Urinary bladder (tissue), 4 donors: ENCODE results near the gene MPRIP. TPM values are rescaled to one million over a fixed set of nuclear protein-coding genes. Genes with fewer than 3 reads are reported as not detected.
A peak's percentile ranks its signal among the peaks of the same experiment; 100 is the strongest.

ENCODE experiments used
- DNase-seq: peaks from one replicate; pipeline ENCODE4 v3.0.0-alpha.2; 2015; ENCODE audit errors: extremely low spot score
- H3K27ac ChIP-seq: one replicate; pipeline ENCODE4 v1.5.1; 2013; ENCODE audit warnings: low read depth, mild to moderate bottlenecking, moderate library complexity
- H3K36me3 ChIP-seq: one replicate; pipeline ENCODE4 v1.6.1; 2013; ENCODE audit warnings: mild to moderate bottlenecking, moderate library complexity; ENCODE audit not compliant: insufficient read depth
- H3K4me1 ChIP-seq: one replicate; pipeline ENCODE4 v1.6.1; 2013; ENCODE audit warnings: mild to moderate bottlenecking, moderate library complexity; ENCODE audit not compliant: insufficient read depth
- H3K4me3 ChIP-seq: one replicate; pipeline ENCODE4 v1.5.1; 2013; ENCODE audit warnings: low read depth, low read length
- whole genome bisulfite sequencing: extraction: QIAGEN DNeasy Blood & Tissue Kit; methylation state at CpG from one replicate; pipeline ENCODE4 v1.1.7; 2013; 5-methylcytosine and 5-hydroxymethylcytosine counted together
- polyA plus RNA-seq: library from polyadenylated mRNA; stranded (reverse); fragments of 200-250 nt; gene quantifications from one replicate; pipeline ENCODE4 v1.2.3, GENCODE V29; 2013
- total RNA-seq: library from RNA; depleted of rRNA; stranded (reverse); fragments of >200 nt; gene quantifications from one replicate; pipeline ENCODE4 v1.2.3, GENCODE V29; 2014
- donor health status: healthy with polysubstance abuse.
- donor health status: healthy.

Gene MPRIP
- total and polyA plus RNA-seq, 2 donors = 91.4 to 158 TPM

DNA sequence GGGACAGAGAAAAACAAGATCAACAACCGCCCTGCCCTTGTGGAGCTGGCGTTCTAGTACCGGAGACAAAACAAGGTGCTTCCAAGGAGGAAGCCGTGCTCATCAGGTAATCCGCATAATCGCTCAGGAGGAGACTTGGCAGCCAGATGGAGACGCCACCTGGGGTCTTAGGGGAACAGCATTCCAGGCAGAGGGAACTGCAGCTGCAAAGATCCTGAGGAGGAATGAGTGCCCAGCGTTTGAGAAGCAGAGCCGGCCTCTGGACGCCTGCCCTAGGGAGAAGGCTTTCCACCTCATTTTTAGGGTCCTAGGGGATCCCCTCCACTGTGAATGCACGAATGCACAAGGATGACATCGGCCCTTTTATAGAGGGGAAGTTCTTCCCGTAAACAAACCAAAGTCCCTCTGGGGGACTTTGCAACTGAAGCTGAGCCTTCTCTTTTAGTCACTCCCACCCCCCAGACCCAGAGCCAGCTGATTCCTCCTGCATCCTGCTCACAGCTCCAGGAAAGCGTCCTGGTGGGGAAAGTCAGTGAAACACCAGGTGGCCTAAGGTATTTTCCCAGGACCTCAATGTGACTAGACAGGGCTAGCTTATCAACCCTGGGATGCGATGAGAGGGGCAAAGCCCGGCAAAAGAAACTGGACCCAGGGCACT is 13.2 kb upstream of the MPRIP start:
- Histone ChIP-seq H3K4me3 (no peak overlapping the region), H3K27ac (no peak overlapping the region), H3K4me1 (peaks cover 2% of the 10 kb centered on the region), H3K36me3 (no peaks in the 10 kb centered on the region)
- WGBS = 74% methylated on average over 16 of the region's 16 CpGs
- DNase-seq = no peak

DNA sequence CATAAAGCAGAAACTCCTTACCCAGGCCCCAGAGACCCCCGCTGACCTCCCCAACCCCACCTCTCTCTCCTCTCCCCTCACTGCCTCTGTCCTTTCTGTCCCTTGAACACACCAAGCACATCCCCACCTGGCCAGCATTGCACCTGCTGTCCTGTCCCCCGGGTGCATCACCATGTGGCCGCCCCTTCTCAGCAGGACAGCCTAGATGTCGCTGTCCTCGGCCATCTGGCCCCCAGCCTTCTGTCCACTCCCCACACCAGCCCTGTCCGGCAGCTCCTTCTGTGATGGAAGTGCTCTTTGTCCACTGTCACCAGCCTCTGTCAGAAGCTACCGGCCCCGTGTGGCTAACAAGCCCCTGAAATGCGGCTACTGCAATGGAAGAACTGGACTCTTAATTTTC is 12.3 kb upstream of the MPRIP start:
- peaks cover 2% of the 10 kb centered on the region for H3K4me1 ChIP-seq
- no peak for DNase-seq
- 81% methylated on average over 9 of the region's 9 CpGs for WGBS
- no peaks in the 10 kb centered on the region for H3K36me3 ChIP-seq
- no peak overlapping the region for H3K27ac ChIP-seq
- H3K4me3 ChIP-seq = no peak overlapping the region

DNA sequence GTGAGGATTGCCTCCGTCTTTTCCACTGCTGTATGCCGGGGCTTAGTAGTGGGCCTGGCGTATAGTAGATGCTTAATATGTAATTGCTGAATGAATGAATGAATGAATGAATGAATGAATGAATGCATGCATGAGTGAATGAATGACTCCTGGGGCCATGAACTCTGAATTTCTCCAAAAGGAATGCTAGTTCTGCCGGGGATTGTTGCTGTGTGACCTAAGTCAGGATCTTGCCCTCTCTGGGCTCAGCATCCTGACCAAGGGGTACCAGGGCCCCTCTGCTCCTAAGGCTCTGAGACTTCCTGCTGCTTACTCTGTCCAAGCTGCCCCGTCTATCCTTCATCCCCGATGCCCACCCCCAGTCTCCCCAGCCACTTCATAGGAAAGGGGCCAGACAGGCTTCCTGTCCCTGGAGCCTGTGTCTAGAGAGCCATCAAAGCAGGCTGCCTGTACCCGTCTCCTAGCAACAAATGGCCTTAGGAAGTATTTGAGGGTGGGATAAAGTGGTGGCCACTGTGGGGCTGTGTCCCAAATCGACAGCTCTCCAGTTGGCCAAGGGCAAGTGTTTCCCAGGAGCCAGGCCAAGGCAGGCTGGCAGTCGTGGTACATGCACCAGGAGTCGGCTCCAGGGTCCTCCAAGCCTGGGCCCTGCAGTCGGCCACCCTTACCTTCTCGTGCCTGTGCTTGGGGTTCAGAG is 11.6 kb upstream of the MPRIP start:
- Histone ChIP-seq H3K4me3 (no peak overlapping the region), H3K4me1 (peaks cover 2% of the 10 kb centered on the region), H3K27ac (no peak overlapping the region), H3K36me3 (no peaks in the 10 kb centered on the region)
- 80% methylated on average over 12 of the region's 12 CpGs for WGBS
- DNase-seq = no peak

DNA sequence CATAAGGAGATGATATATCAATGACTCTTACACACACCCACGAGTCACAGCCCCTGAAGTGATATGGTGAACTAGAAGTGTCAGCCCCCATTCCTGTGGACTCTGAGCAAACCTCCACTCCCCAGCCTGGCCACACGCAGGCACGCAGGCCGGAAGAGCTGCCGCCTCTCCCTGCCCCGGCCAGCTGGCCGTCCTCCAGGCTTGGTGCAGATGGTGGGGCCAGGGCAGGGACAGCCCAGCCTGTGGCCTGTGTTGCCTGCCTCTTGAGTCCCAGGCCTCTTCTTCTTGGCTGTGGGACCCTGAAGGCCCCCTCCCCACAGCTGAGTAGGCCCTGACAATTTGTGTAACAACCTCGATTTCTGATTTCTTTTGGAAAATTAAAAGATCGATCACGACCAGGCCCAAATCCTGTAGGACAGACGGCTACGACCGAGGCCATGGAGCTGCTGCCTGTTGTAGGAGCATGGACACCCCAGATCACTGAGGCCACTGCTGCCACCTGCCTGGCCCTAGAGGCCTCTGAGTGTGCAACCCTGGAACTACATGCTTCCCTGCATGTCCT is 10.0 kb upstream of the MPRIP start:
- peaks cover 2% of the 10 kb centered on the region for H3K4me1 ChIP-seq
- DNase-seq = no peak
- peak overlapping the region; percentile 74 for H3K27ac ChIP-seq
- H3K36me3 ChIP-seq = no peaks in the 10 kb centered on the region
- WGBS = 36% methylated on average over 13 of the region's 13 CpGs
- no peak overlapping the region for H3K4me3 ChIP-seq

DNA sequence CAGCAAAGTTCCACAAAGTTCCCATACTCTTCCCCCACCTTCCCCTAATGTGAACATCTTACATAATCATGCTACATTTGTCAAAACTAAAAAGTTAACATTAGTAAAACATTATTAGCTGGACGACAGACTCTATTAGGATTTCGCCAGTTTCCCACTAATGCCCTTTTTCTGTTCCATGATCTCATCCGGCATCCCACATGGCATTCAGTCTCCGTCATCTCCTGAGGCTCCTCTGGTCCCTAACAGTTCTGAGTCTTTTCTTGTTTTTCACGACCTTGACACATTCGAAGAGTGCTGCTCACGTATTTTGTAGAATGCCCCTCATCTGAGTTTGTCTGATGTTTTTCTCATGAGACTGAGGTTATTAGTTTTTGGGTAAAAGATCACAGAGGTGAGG is 8.8 kb upstream of the MPRIP start:
- no peak for DNase-seq
- H3K36me3 ChIP-seq = no peaks in the 10 kb centered on the region
- 87% methylated on average over 7 of the region's 7 CpGs for WGBS
- peaks cover 2% of the 10 kb centered on the region for H3K4me1 ChIP-seq
- no peak overlapping the region for H3K27ac ChIP-seq
- no peak overlapping the region for H3K4me3 ChIP-seq

DNA sequence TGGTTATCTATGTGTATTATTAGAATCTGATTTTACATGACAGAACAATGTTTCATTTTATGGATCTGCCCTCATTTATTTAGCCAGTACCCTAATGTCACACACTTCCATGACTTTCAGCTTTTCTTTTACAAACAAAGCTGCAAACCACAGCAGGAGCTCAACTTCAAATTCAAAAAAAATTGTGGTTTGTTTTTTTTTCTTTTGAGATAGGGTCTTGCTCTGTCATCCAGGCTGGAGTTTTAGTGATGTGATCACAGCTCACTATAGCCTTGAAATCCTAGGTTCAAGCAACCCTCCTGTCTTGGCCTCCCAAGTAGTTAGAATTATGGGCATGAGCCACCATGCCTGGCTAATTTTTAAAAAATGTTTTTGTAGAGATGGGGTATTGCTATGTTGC is 8.2 kb upstream of the MPRIP start:
- Histone ChIP-seq H3K4me1 (peaks cover 2% of the 10 kb centered on the region), H3K4me3 (no peak overlapping the region), H3K27ac (no peak overlapping the region), H3K36me3 (no peaks in the 10 kb centered on the region)
- no peak for DNase-seq

DNA sequence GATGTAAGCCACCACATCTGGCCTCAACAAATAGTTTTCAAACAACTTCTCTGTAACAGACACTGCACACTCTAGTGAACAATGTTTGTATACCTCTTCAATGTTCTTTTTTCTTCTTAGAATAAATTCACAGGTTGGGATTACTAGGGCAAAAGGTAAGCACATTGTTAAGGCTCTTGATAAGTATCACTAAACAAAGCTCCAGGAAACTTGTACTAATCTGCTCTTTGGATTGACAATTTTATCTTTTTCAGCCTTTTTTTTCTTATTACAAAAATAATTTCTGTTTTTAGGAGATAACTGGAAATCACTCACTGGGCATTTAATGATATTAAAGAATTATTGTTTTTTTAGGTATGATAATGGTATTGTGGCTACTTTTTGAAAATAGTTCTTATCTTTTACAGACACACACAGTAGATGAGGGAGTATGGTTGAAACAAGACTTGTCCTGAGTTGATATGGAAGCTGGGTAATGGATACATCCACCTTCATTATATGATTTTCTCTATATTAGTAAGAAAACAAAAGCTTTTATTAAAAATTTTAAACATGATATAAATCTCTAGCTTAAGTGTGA is 7.7 kb upstream of the MPRIP start:
- peaks cover 2% of the 10 kb centered on the region for H3K4me1 ChIP-seq

DNA sequence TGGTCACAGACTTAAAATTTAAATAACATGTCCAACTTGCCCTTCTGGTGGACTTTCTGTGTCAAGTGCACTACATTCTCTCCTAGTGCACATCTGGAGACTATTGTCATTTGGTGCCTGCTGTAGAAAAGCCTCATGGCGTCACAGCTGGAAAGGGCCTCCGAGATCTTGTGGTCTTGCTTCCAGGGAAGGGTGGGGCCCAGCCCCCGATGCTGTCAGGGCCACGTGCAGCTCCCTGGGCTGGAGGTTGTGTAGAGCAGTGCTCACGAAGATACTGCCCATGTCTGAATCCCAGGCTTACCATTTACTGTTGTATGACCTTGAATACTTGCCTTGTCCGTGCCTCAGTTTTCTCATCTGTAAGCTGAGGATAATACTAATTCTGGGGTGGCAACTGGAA is 6.8 kb upstream of the MPRIP start:
- no peak overlapping the region for H3K4me3 ChIP-seq
- WGBS = 65% methylated on average over 6 of the region's 6 CpGs
- H3K27ac ChIP-seq = no peak overlapping the region
- no peak for DNase-seq
- no peaks in the 10 kb centered on the region for H3K36me3 ChIP-seq
- peaks cover 2% of the 10 kb centered on the region for H3K4me1 ChIP-seq

More for the DNA sequence above, 7.7 kb upstream of the MPRIP start:
- H3K36me3 ChIP-seq = no peaks in the 10 kb centered on the region
- DNase-seq = no peak
- H3K27ac ChIP-seq = no peak overlapping the region
- H3K4me3 ChIP-seq = no peak overlapping the region

DNA sequence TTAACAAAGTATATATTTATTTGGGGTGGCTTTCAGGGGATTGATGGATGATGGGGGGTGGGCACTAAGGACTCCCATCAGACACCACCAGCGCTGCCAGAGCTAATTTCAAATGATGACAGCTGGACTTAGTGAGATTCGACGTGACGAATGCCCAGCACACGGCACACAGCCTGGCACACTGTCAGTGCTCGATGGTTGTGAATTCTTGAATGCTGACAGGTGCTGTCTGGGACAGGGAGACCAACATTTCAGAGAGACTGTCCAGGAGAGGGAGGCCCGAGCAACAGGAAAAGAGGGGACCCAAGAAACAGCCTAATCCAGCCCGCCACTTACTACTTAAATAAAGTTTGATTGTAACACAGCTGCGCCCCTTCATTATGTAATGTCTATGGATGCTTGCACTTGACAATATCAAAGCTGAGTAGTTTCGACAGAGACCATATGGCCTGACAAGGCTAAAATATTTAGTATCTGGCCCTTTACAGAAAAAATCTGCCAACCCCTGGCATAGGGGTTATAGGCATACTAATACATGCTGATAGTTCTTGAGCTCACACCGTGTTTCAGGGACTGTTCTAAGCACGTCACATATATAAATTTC is 6.2 kb upstream of the MPRIP start:
- no peak for DNase-seq
- Histone ChIP-seq H3K27ac (no peak overlapping the region), H3K4me3 (no peak overlapping the region), H3K4me1 (peaks cover 2% of the 10 kb centered on the region), H3K36me3 (no peaks in the 10 kb centered on the region)
- WGBS = 83% methylated on average over 12 of the region's 12 CpGs

DNA sequence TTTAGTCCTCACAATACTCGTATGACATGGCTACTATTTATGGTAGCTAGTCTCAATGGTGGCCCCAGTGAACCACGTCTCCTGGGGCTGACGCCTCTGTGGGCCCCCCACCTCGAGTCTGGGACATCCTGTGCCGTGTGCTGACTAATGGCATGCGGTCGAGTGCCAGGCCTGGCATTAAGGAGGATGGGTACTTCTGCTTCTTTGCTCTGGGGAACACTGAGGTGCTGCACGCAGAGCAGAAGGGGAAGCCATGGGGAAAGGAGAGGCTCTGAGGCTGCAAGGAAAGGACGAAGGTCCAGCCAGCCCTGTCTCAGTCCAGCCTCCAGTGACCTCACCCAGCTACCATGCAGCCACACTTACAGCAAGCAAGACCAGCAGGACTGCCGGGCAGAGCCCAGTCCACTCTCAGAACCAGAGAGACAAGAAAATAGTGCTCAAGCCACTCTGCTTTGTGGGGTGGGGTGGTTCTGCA is 5.7 kb upstream of the MPRIP start:
- DNase-seq = no peak
- Histone ChIP-seq H3K4me3 (no peak overlapping the region), H3K4me1 (peaks cover 2% of the 10 kb centered on the region), H3K36me3 (no peaks in the 10 kb centered on the region), H3K27ac (no peak overlapping the region)
- 68% methylated on average over 10 of the region's 10 CpGs for WGBS

DNA sequence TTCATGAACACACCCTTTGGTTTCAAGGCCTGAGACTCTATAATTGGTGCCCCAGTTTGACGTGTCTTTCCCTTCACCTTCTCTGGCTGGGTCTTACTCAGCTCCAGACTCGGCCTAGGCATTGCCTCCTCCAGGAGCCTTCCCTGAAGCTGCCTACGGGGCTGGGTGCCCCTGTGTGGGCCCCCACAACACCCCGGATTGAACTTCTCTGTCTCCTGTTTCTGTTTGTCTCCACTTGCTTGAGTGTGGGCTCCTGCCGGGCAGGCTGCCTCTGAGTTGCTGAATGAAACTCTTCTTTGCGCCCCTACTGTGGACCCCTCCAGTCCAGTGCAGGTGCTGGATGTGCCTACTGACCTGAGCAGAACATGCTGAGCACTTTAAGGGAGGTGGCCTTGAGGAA is 2.3 kb upstream of the MPRIP start:
- no peak for DNase-seq
- WGBS = 86% methylated on average over 6 of the region's 6 CpGs
- Histone ChIP-seq H3K4me1 (no peaks in the 10 kb centered on the region), H3K36me3 (no peaks in the 10 kb centered on the region), H3K4me3 (no peak overlapping the region), H3K27ac (no peak overlapping the region)

DNA sequence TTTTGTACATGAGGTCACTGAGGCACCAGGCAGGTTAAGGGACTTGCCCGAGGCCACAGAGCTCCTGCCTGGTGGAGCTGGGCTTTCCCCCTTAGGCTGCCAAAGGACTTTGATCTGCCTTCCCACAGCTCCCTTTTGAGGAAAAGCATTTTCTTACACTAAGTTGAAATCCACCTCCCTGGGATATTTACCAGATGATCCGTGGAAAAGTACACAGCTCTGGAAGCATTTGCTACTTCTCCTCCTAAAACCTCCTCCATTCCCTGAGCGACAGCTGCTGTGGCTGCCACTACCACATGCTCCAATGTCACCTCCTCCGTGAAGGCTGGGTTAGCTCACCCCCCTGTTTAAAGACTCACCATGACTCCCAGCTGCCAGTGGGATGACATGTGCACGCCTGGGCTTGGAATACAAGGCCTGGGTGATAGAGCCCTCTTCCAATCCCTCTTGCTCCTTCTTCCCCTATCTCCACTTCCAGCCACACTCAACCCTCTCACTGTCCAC is 1.2 kb upstream of the MPRIP start:
- DNase-seq = no peak
- Histone ChIP-seq H3K4me1 (peaks cover 3% of the 10 kb centered on the region), H3K36me3 (no peaks in the 10 kb centered on the region), H3K4me3 (no peak overlapping the region), H3K27ac (no peak overlapping the region)
- 47% methylated on average over 5 of the region's 5 CpGs for WGBS

DNA sequence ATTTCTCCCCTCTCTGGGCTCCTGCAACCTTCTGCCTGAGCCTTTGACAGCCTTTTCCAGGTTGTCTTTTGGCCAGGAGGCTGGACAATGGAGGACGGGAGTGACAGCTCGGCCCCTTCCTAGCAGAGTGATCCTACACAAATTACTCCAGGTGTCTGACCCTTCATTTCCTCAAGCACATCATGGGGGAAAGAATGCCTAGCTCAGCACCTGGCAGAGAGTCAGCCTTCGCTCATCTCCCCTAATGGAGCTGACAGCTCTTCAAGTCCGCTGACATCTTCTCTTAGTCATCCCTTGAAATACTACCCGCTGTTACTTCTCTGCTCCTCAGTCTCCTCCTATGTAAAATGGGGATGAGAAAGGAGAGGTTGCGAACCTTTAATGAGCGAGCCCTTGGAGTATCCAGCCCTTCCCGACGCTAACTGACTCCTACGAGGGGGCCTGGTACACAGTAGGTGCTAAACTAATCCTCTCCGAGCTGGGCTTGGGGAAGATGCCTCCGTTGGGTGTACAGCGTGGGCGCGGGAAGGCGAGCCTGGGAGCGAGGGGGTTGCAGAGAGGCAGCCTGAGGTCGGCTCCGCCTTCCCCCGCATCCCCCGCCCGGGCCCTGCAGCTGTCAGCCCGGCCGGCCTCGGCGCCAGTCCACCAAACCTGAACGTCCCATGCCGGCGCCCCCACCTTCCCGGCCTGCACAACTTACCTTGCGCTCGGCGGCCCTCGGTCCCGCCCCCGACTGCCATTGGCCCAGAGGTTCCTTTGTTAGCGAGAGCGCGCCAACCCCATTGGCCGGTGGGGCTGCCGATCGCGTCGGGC is 480 bp upstream of the MPRIP start:
- WGBS = 6% methylated on average over 44 of the region's 44 CpGs
- Histone ChIP-seq H3K27ac (no peak overlapping the region), H3K36me3 (no peaks in the 10 kb centered on the region), H3K4me3 (peak overlapping the region; percentile 35), H3K4me1 (peaks cover 3% of the 10 kb centered on the region)
- peak; percentile 91 for DNase-seq
